Left ventricle myocardium superior (tissue), 1 donor: ENCODE data around the gene TSPAN12. TPM values are rescaled to one million over a fixed set of nuclear protein-coding genes. Genes with fewer than 3 reads are reported as not detected.
"Not testable (repeated sequence)": the region's sequence is repeated elsewhere in the genome, so short reads cannot be mapped to it uniquely, and the experiment has no call there.

ENCODE experiments used
- ATAC-seq: fragments of 200-7000 bp; cut with Tn5 transposase; one replicate; pipeline ENCODE4 v1.9.1; 2020; ENCODE audit warnings: mild to moderate bottlenecking, moderate library complexity
- DNase-seq: peaks from one replicate; pipeline ENCODE4 v3.0.0-alpha.2; 2020
- intact Hi-C: fragments of 100-400 bp; cut with micrococcal nuclease; formaldehyde crosslinking; loops from one replicate; pipeline ENCODE4 v1.11.0; 2022
- total RNA-seq: library from RNA; stranded (reverse); fragmentation: NEBNext Ultra II Directional; extraction: Animal tissue kit (Norgen Biotek cat#: 25700); gene quantifications from one replicate; pipeline ENCODE4 v1.2.1, GENCODE V29; 2021
- donor health status: DM: no; HTN: yes; CAD: no; lungs with severe emphysema.

TSPAN12 gene
- total RNA-seq, 1 donor from 2014 or later, result 69.0 TPM

GRCh38 chr7:120781924-120782323 is 76.0 kb downstream of the TSPAN12 start:
- ATAC-seq, intact Hi-C loops: not testable (repeated sequence)

GRCh38 chr7:120780938-120781337 is 77.0 kb downstream of the TSPAN12 start:
- DNase-seq (no peak), ATAC-seq (no peak)
- intact Hi-C loops, result no loop called here

More at GRCh38 chr7:120781924-120782323, 76.0 kb downstream of the TSPAN12 start:
- DNase-seq, result not testable (repeated sequence)

- DNase-seq, ATAC-seq, intact Hi-C loops: not testable (repeated sequence)
Measured at GRCh38 chr7:120780451-120780850, 77.5 kb downstream of the TSPAN12 start.

- ATAC-seq, DNase-seq, intact Hi-C loops: not testable (repeated sequence)
Measured at GRCh38 chr7:120779078-120779477, 78.9 kb downstream of the TSPAN12 start.

GRCh38 chr7:120775755-120776154 is 82.2 kb downstream of the TSPAN12 start:
- ATAC-seq, result no peak
- no peak for DNase-seq

GRCh38 chr7:120774481-120774880 is 83.5 kb downstream of the TSPAN12 start:
- intact Hi-C loops, result no loop called here
- no peak for ATAC-seq

More at GRCh38 chr7:120775755-120776154, 82.2 kb downstream of the TSPAN12 start:
- intact Hi-C loops, result no loop called here

GRCh38 chr7:120770206-120770605 is 87.7 kb downstream of the TSPAN12 start:
- ATAC-seq (no peak), DNase-seq (no peak)
- intact Hi-C loops, result no loop called here

More at GRCh38 chr7:120774481-120774880, 83.5 kb downstream of the TSPAN12 start:
- no peak for DNase-seq

- intact Hi-C loops, result no loop called here
- DNase-seq, result no peak
- ATAC-seq, result no peak
Measured at GRCh38 chr7:120760851-120761250, 97.1 kb downstream of the TSPAN12 start.

- ATAC-seq, result no peak
- intact Hi-C loops, result no loop called here
- no peak for DNase-seq
Measured at GRCh38 chr7:120760050-120760449, 97.9 kb downstream of the TSPAN12 start.

GRCh38 chr7:120743128-120743527 is 114.8 kb downstream of the TSPAN12 start:
- DNase-seq (no peak), ATAC-seq (no peak)
- intact Hi-C loops, result no loop called here

GRCh38 chr7:120742372-120742771 is 115.6 kb downstream of the TSPAN12 start:
- no peak for ATAC-seq
- intact Hi-C loops, result no loop called here
- no peak for DNase-seq

- no peak for DNase-seq
- ATAC-seq, result no peak
- intact Hi-C loops, result no loop called here
Measured at GRCh38 chr7:120741371-120742042, 116.4 kb downstream of the TSPAN12 start.

GRCh38 chr7:120740348-120740747 is 117.6 kb downstream of the TSPAN12 start:
- DNase-seq (no peak), ATAC-seq (peak; percentile 22)
- intact Hi-C loops, result no loop called here

- ATAC-seq, result no peak
- intact Hi-C loops, result no loop called here
- DNase-seq, result no peak
Measured at GRCh38 chr7:120738816-120739215, 119.1 kb downstream of the TSPAN12 start.

Other genes starting within 250 kb of the TSPAN12 start
- gene ING3, start 92.6 kb upstream of the TSPAN12 start, total RNA-seq, result 14.3 TPM
- 32.8 TPM for gene CPED1, start 130.6 kb upstream of the TSPAN12 start, total RNA-seq